ENCODE results near the gene BFSP2.
"Not testable (repeated sequence)": the region's sequence is repeated elsewhere in the genome, so short reads cannot be mapped to it uniquely, and the experiment has no call there.

Gene BFSP2

GRCh38 chr3:133479401-133479800 lies 79.5 kb downstream of the BFSP2 start:
- H3K4me2 ChIP-seq (ENCODE audit: low read depth, low read length, poor library complexity, severe bottlenecking), result no peak overlapping the region
- H3K9me2 ChIP-seq (replicated peaks; ENCODE audit: low read depth, low read length), result no peaks in the 10 kb centered on the region

GRCh38 chr3:133479895-133480669 lies 80.2 kb downstream of the BFSP2 start:
- no peaks in the 10 kb centered on the region for H3K9me3 ChIP-seq (ENCODE audit: insufficient read depth, low read depth, low read length)
- no peaks in the 10 kb centered on the region for H3K79me2 ChIP-seq (ENCODE audit: insufficient read depth, low read length)
- no peak overlapping the region for H3K4me2 ChIP-seq (ENCODE audit: low read depth, low read length, poor library complexity, severe bottlenecking)
- no peak for TF ChIP-seq EZH2phosphoT487 (IDR thresholded peaks at IDR 0.05; ENCODE audit: borderline replicate concordance)
- TF ChIP-seq CTCF (conservative IDR thresholded peaks at IDR 0.05; ENCODE audit: low read length), result no peak
- H3F3A ChIP-seq (ENCODE audit: low read depth), result no peaks in the 10 kb centered on the region
- peaks cover 4% of the 10 kb centered on the region for H3K4me1 ChIP-seq (ENCODE audit: insufficient read depth, low read length, poor library complexity, severe bottlenecking)
- no peaks in the 10 kb centered on the region for H3K27me3 ChIP-seq (ENCODE audit: insufficient read depth, low read length, poor library complexity, severe bottlenecking)
- no peaks in the 10 kb centered on the region for H3K36me3 ChIP-seq (ENCODE audit: insufficient read depth, low read length)
- H3K9ac ChIP-seq (ENCODE audit: low read depth, low read length, poor library complexity, severe bottlenecking), result no peak overlapping the region
- no peak overlapping the region for H3K4me3 ChIP-seq (ENCODE audit: low read length, poor library complexity, severe bottlenecking)
- no peaks in the 10 kb centered on the region for H4K20me1 ChIP-seq (ENCODE audit: insufficient read depth, low read length, poor library complexity, severe bottlenecking)
- H2AFZ ChIP-seq (ENCODE audit: low read length), result no peak overlapping the region
- H3K9me2 ChIP-seq (replicated peaks; ENCODE audit: low read depth, low read length), result no peaks in the 10 kb centered on the region

More at GRCh38 chr3:133479401-133479800, 79.5 kb downstream of the BFSP2 start:
- Histone ChIP-seq H3K9me3 (ENCODE audit: insufficient read depth, low read depth, low read length) (no peaks in the 10 kb centered on the region), H3K27me3 (ENCODE audit: insufficient read depth, low read length, poor library complexity, severe bottlenecking) (no peaks in the 10 kb centered on the region), H4K20me1 (ENCODE audit: insufficient read depth, low read length, poor library complexity, severe bottlenecking) (no peaks in the 10 kb centered on the region), H2AFZ (ENCODE audit: low read length) (no peak overlapping the region), H3K4me1 (ENCODE audit: insufficient read depth, low read length, poor library complexity, severe bottlenecking) (peaks cover 4% of the 10 kb centered on the region), H3K4me3 (ENCODE audit: low read length, poor library complexity, severe bottlenecking) (no peak overlapping the region), H3K9ac (ENCODE audit: low read depth, low read length, poor library complexity, severe bottlenecking) (no peak overlapping the region), H3F3A (ENCODE audit: low read depth) (no peaks in the 10 kb centered on the region), H3K79me2 (ENCODE audit: insufficient read depth, low read length) (no peaks in the 10 kb centered on the region), H3K36me3 (ENCODE audit: insufficient read depth, low read length) (no peaks in the 10 kb centered on the region)
- TF ChIP-seq EZH2phosphoT487 (IDR thresholded peaks at IDR 0.05; ENCODE audit: borderline replicate concordance), result no peak
- no peak for TF ChIP-seq CTCF (conservative IDR thresholded peaks at IDR 0.05; ENCODE audit: low read length)

- not testable (repeated sequence) for H2AFZ ChIP-seq (ENCODE audit: low read length); H3K9me3 ChIP-seq (ENCODE audit: insufficient read depth, low read depth, low read length); H3K9ac ChIP-seq (ENCODE audit: low read depth, low read length, poor library complexity, severe bottlenecking); H3K79me2 ChIP-seq (ENCODE audit: insufficient read depth, low read length); H4K20me1 ChIP-seq (ENCODE audit: insufficient read depth, low read length, poor library complexity, severe bottlenecking); H3K9me2 ChIP-seq (replicated peaks; ENCODE audit: low read depth, low read length); H3K36me3 ChIP-seq (ENCODE audit: insufficient read depth, low read length); H3K27me3 ChIP-seq (ENCODE audit: insufficient read depth, low read length, poor library complexity, severe bottlenecking); H3K4me1 ChIP-seq (ENCODE audit: insufficient read depth, low read length, poor library complexity, severe bottlenecking); H3K4me3 ChIP-seq (ENCODE audit: low read length, poor library complexity, severe bottlenecking); H3F3A ChIP-seq (ENCODE audit: low read depth); H3K4me2 ChIP-seq (ENCODE audit: low read depth, low read length, poor library complexity, severe bottlenecking)
Observed at GRCh38 chr3:133482474-133482873, 82.6 kb downstream of the BFSP2 start.

- no peaks in the 10 kb centered on the region for H3K36me3 ChIP-seq (ENCODE audit: insufficient read depth, low read length)
- H2AFZ ChIP-seq (ENCODE audit: low read length), result no peak overlapping the region
- no peaks in the 10 kb centered on the region for H3K79me2 ChIP-seq (ENCODE audit: insufficient read depth, low read length)
- H3F3A ChIP-seq (ENCODE audit: low read depth), result no peaks in the 10 kb centered on the region
- H3K27me3 ChIP-seq (ENCODE audit: insufficient read depth, low read length, poor library complexity, severe bottlenecking), result no peaks in the 10 kb centered on the region
- peaks cover 7% of the 10 kb centered on the region; the same call in 1 of the 2 replicates for H3K9me3 ChIP-seq (ENCODE audit: insufficient read depth, low read depth, low read length)
- H3K9ac ChIP-seq (ENCODE audit: low read depth, low read length, poor library complexity, severe bottlenecking), result no peak overlapping the region
- H3K9me2 ChIP-seq (replicated peaks; ENCODE audit: low read depth, low read length), result no peaks in the 10 kb centered on the region
- TF ChIP-seq CTCF (conservative IDR thresholded peaks at IDR 0.05; ENCODE audit: low read length) (no peak), EZH2phosphoT487 (IDR thresholded peaks at IDR 0.05; ENCODE audit: borderline replicate concordance) (no peak)
- H4K20me1 ChIP-seq (ENCODE audit: insufficient read depth, low read length, poor library complexity, severe bottlenecking), result no peaks in the 10 kb centered on the region
- no peak overlapping the region for H3K4me2 ChIP-seq (ENCODE audit: low read depth, low read length, poor library complexity, severe bottlenecking)
- H3K4me1 ChIP-seq (ENCODE audit: insufficient read depth, low read length, poor library complexity, severe bottlenecking), result peaks cover 6% of the 10 kb centered on the region
- H3K4me3 ChIP-seq (ENCODE audit: low read length, poor library complexity, severe bottlenecking), result no peak overlapping the region
Observed at GRCh38 chr3:133486658-133487057, 86.8 kb downstream of the BFSP2 start.
